Stimulated activated naive B cell treated with anti-CD40 and anti-IgM and Interleukin-4, amounts not matched to agents 10 μg/mL and 1 μg/mL and 100 μg/mL, for 72 hours (primary cell): ENCODE measurements around the gene SYNJ2.

ENCODE experiments used
- ATAC-seq, 2 donors: fragments of 150-1000 bp; cut with Tn5 transposase; replicated peaks; 2 replicates each; pipeline ENCODE4 v1.10.0; 2021; ENCODE audit warnings: moderate library complexity in 1 of 2
- DNase-seq: peaks from one replicate; pipeline ENCODE4 v3.0.0; 2021
- H3K27ac Mint-ChIP-seq: one replicate; pipeline ENCODE4 v1.8.0; 2022; ENCODE audit warnings: mild to moderate bottlenecking, mixed read lengths
- H3K27me3 Mint-ChIP-seq, 2 donors: one replicate each; pipeline ENCODE4 v1.8.0; 2022; ENCODE audit warnings: mixed read lengths in 2 of 2
- H3K36me3 Mint-ChIP-seq, 2 donors: one replicate each; pipeline ENCODE4 v1.8.0; 2022; ENCODE audit warnings: mixed read lengths in 2 of 2, mild to moderate bottlenecking in 1 of 2
- H3K4me1 Mint-ChIP-seq, 2 donors: one replicate each; pipeline ENCODE4 v1.8.0; 2022; ENCODE audit warnings: mixed read lengths in 2 of 2, mild to moderate bottlenecking in 1 of 2
- H3K4me3 Mint-ChIP-seq, 2 donors: one replicate each; pipeline ENCODE4 v1.8.0; 2022; ENCODE audit warnings: mild to moderate bottlenecking in 2 of 2, mixed read lengths in 2 of 2, moderate library complexity in 1 of 2
- H3K9me3 Mint-ChIP-seq, 2 donors: one replicate each; pipeline ENCODE4 v1.8.0; 2022; ENCODE audit warnings: mixed read lengths in 2 of 2, mild to moderate bottlenecking in 1 of 2

Gene SYNJ2

GRCh38 chr6:157982102-157982562, 469 bp downstream of the SYNJ2 start:
- H3K4me3 Mint-ChIP-seq = peak overlapping the region; percentile 92 to 93
- peaks cover 3 to 6% of the 10 kb centered on the region in 2 donors for H3K36me3 Mint-ChIP-seq
- H3K9me3 Mint-ChIP-seq = no peaks in the 10 kb centered on the region
- H3K27ac Mint-ChIP-seq = peak overlapping the region; percentile 81
- peaks cover 5 to 13% of the 10 kb centered on the region in 2 donors for H3K27me3 Mint-ChIP-seq
- DNase-seq = peak; percentile 32
- ATAC-seq = peak; percentile 27 to 28
- peaks cover 27 to 53% of the 10 kb centered on the region in 2 donors for H3K4me1 Mint-ChIP-seq

GRCh38 chr6:157982563-157983405, 1.1 kb downstream of the SYNJ2 start:
- no peaks in the 10 kb centered on the region for H3K9me3 Mint-ChIP-seq
- peak overlapping the region; percentile 91 for H3K27ac Mint-ChIP-seq
- peaks cover 27 to 54% of the 10 kb centered on the region in 2 donors for H3K4me1 Mint-ChIP-seq
- ATAC-seq = peak; percentile 13 to 24
- H3K4me3 Mint-ChIP-seq = peak overlapping the region; percentile 92 to 93
- DNase-seq = no peak
- peaks cover 3 to 10% of the 10 kb centered on the region in 2 donors for H3K36me3 Mint-ChIP-seq
- peaks cover 5 to 7% of the 10 kb centered on the region in 2 donors for H3K27me3 Mint-ChIP-seq

- no peak for ATAC-seq
- DNase-seq = no peak
- H3K36me3 Mint-ChIP-seq = peaks cover 6 to 14% of the 10 kb centered on the region in 2 donors
- H3K4me1 Mint-ChIP-seq = peaks cover 31 to 60% of the 10 kb centered on the region in 2 donors
- H3K9me3 Mint-ChIP-seq = no peaks in the 10 kb centered on the region
- no peaks in the 10 kb centered on the region for H3K27me3 Mint-ChIP-seq
- H3K27ac Mint-ChIP-seq = peak overlapping the region; percentile 91
- H3K4me3 Mint-ChIP-seq = peak overlapping the region; percentile 92 to 93
These were observed 1.9 kb downstream of the SYNJ2 start for GRCh38 chr6:157983406-157984119.

- H3K36me3 Mint-ChIP-seq = peaks cover 6 to 14% of the 10 kb centered on the region in 2 donors
- no peaks in the 10 kb centered on the region for H3K27me3 Mint-ChIP-seq
- ATAC-seq (no peak), DNase-seq (no peak)
- peak overlapping the region; percentile 45 to 57 for H3K4me3 Mint-ChIP-seq
- no peaks in the 10 kb centered on the region for H3K9me3 Mint-ChIP-seq
- peaks cover 31 to 62% of the 10 kb centered on the region in 2 donors for H3K4me1 Mint-ChIP-seq
- no peak overlapping the region for H3K27ac Mint-ChIP-seq
These were observed 2.5 kb downstream of the SYNJ2 start for GRCh38 chr6:157984128-157984527.

- Mint-ChIP-seq H3K4me3 (peak overlapping the region; percentile 39 to 57), H3K27ac (no peak overlapping the region), H3K9me3 (no peaks in the 10 kb centered on the region), H3K36me3 (peaks cover 6 to 14% of the 10 kb centered on the region in 2 donors), H3K27me3 (no peaks in the 10 kb centered on the region), H3K4me1 (peaks cover 30 to 64% of the 10 kb centered on the region in 2 donors)
- ATAC-seq (no peak), DNase-seq (no peak)
These were observed 3.1 kb downstream of the SYNJ2 start for GRCh38 chr6:157984686-157985225.

- ATAC-seq (no peak), DNase-seq (no peak)
- peaks cover 32 to 64% of the 10 kb centered on the region in 2 donors for H3K4me1 Mint-ChIP-seq
- no peaks in the 10 kb centered on the region for H3K9me3 Mint-ChIP-seq
- H3K27ac Mint-ChIP-seq = no peak overlapping the region
- H3K36me3 Mint-ChIP-seq = peaks cover 6 to 19% of the 10 kb centered on the region in 2 donors
- H3K4me3 Mint-ChIP-seq = no peak overlapping the region
- no peaks in the 10 kb centered on the region for H3K27me3 Mint-ChIP-seq
These were observed 3.9 kb downstream of the SYNJ2 start for GRCh38 chr6:157985378-157986155.

GRCh38 chr6:157987788-157988699, 6.4 kb downstream of the SYNJ2 start:
- H3K9me3 Mint-ChIP-seq = no peaks in the 10 kb centered on the region
- H3K4me3 Mint-ChIP-seq = no peak overlapping the region
- H3K36me3 Mint-ChIP-seq = peaks cover 15 to 30% of the 10 kb centered on the region in 2 donors
- peak overlapping the region; percentile 37 for H3K27ac Mint-ChIP-seq
- ATAC-seq = no peak
- H3K27me3 Mint-ChIP-seq = no peaks in the 10 kb centered on the region
- H3K4me1 Mint-ChIP-seq = peaks cover 30 to 58% of the 10 kb centered on the region in 2 donors
- no peak for DNase-seq

GRCh38 chr6:157988700-157989063, 7.0 kb downstream of the SYNJ2 start:
- no peak for ATAC-seq
- Mint-ChIP-seq H3K4me1 (peaks cover 30 to 57% of the 10 kb centered on the region in 2 donors), H3K27me3 (no peaks in the 10 kb centered on the region), H3K36me3 (peaks cover 17 to 25% of the 10 kb centered on the region in 2 donors), H3K27ac (no peak overlapping the region), H3K4me3 (no peak overlapping the region), H3K9me3 (no peaks in the 10 kb centered on the region)
- no peak for DNase-seq

GRCh38 chr6:157989541-157990289, 8.1 kb downstream of the SYNJ2 start:
- H3K27me3 Mint-ChIP-seq = no peaks in the 10 kb centered on the region
- H3K36me3 Mint-ChIP-seq = peaks cover 17 to 29% of the 10 kb centered on the region in 2 donors
- no peaks in the 10 kb centered on the region for H3K9me3 Mint-ChIP-seq
- H3K4me3 Mint-ChIP-seq = peak overlapping the region in 1 of 2 donors; percentile 69
- ATAC-seq (peak; percentile 11), DNase-seq (no peak)
- peaks cover 29 to 51% of the 10 kb centered on the region in 2 donors for H3K4me1 Mint-ChIP-seq
- peak overlapping the region; percentile 25 for H3K27ac Mint-ChIP-seq

GRCh38 chr6:157990321-157991066, 8.8 kb downstream of the SYNJ2 start:
- H3K4me3 Mint-ChIP-seq = peak overlapping the region; percentile 69 to 78
- H3K27ac Mint-ChIP-seq = peak overlapping the region; percentile 31
- no peaks in the 10 kb centered on the region for H3K27me3 Mint-ChIP-seq
- H3K4me1 Mint-ChIP-seq = peaks cover 29 to 44% of the 10 kb centered on the region in 2 donors
- DNase-seq (peak; percentile 64), ATAC-seq (peak; percentile 95 to 97)
- peaks cover 23 to 29% of the 10 kb centered on the region in 2 donors for H3K36me3 Mint-ChIP-seq
- no peaks in the 10 kb centered on the region for H3K9me3 Mint-ChIP-seq

- peaks cover 24 to 30% of the 10 kb centered on the region in 2 donors for H3K36me3 Mint-ChIP-seq
- H3K4me3 Mint-ChIP-seq = peak overlapping the region; percentile 69 to 78
- H3K4me1 Mint-ChIP-seq = peaks cover 29 to 45% of the 10 kb centered on the region in 2 donors
- H3K9me3 Mint-ChIP-seq = peaks cover 0 to under 1% of the 10 kb centered on the region in 2 donors
- ATAC-seq (no peak), DNase-seq (no peak)
- H3K27me3 Mint-ChIP-seq = no peaks in the 10 kb centered on the region
- peak overlapping the region; percentile 22 for H3K27ac Mint-ChIP-seq
These were observed 9.4 kb downstream of the SYNJ2 start for GRCh38 chr6:157991067-157991432.

- H3K4me1 Mint-ChIP-seq = peaks cover 39 to 47% of the 10 kb centered on the region in 2 donors
- DNase-seq (no peak), ATAC-seq (no peak)
- H3K4me3 Mint-ChIP-seq = no peak overlapping the region
- peaks cover 28 to 40% of the 10 kb centered on the region in 2 donors for H3K36me3 Mint-ChIP-seq
- H3K9me3 Mint-ChIP-seq = peaks cover 0 to 2% of the 10 kb centered on the region in 2 donors
- H3K27me3 Mint-ChIP-seq = no peaks in the 10 kb centered on the region
- H3K27ac Mint-ChIP-seq = no peak overlapping the region
These were observed 11.4 kb downstream of the SYNJ2 start for GRCh38 chr6:157993076-157993475.
